ENCODE data around the gene ECSIT. TPM values are rescaled to one million over a fixed set of nuclear protein-coding genes. Genes with fewer than 3 reads are reported as not detected.
"Not testable (repeated sequence)": the region's sequence is repeated elsewhere in the genome, so short reads cannot be mapped to it uniquely, and the experiment has no call there.

ECSIT gene
- polyA plus RNA-seq, 4 donors: 39.9 to 106 (median 86.9) TPM

DNA sequence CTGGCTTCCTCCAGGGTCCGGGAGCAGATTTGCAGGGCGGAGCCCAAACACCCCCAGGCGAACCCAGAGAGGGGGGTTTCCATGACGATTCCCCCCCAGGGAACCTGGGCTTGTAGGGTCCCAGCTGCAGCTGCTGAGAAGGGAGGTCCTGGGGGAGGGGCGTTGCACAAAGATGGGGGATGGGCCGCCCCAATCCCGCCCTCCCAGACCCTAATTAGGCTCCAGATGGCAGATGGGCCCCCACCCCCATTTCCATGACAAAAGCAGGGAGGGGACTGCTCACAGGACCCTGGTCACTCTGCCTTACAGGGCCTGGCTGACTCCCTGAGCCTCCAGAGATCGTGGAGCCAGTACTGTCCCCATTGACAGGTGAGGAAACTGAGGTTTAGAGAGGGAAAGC, 63.3 kb downstream of the ECSIT start:
- H3K36me3 ChIP-seq (ENCODE audit: control insufficient read depth in 3 of 3, insufficient read depth in 2 of 3, low read depth in 1 of 3, low read length in 3 of 3): no peaks in the 10 kb centered on the region
- H3K27ac ChIP-seq (ENCODE audit: low read depth in 1 of 3, low read length in 2 of 3): no peak overlapping the region
- no peak overlapping the region for H3K4me3 ChIP-seq (ENCODE audit: low read depth in 1 of 3, low read length in 3 of 3)
- no peak for FAIRE-seq
- no peaks in the 10 kb centered on the region for H3K4me1 ChIP-seq (ENCODE audit: control insufficient read depth in 3 of 3, insufficient read depth in 2 of 3, low read depth in 1 of 3, low read length in 2 of 3)
- WGBS, 3 donors: 37 to 50% (median 44%) methylated on average over 6 to 8 of the region's 8 CpGs
- H3K9me3 ChIP-seq (ENCODE audit: control insufficient read depth in 2 of 2, insufficient read depth in 1 of 2, low read depth in 1 of 2, low read length in 1 of 2): no peaks in the 10 kb centered on the region
- H3K27me3 ChIP-seq (ENCODE audit: control insufficient read depth in 3 of 3, insufficient read depth in 3 of 3, low read length in 3 of 3): no peaks in the 10 kb centered on the region
- no peak for DNase-seq

DNA sequence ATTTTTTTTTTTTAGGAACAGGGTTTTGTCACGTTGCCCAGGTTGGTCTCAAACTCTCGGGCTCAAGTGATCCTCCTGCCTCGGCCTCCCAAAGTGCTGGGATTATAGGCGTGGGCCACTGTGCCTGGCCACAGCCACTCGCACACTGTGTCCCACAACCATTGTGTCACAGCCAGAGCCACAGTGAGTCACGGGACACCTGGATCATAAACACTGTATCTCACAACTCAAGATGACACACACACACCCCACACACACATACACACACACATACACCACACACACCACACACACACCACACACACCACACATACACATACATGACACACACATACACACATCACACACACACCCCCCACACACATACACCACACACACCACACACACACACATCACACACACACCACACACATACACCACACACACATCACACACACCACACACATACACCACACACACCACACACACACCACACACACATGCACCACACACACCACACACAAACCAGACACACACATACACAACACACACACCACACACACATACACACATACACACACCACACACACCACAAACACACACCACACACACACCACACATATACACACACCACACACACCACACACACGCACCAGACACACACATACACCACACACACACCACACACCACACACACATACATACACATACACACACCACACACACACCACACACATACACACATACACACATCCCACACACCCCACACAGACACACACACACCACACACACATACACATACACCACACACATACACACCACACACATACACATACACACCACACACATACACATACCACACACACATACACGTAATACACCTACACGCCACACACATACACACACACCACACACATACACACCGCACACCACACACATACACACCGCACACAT, 64.3 kb downstream of the ECSIT start:
- Histone ChIP-seq H3K4me1 (ENCODE audit: control insufficient read depth in 3 of 3, insufficient read depth in 2 of 3, low read depth in 1 of 3, low read length in 2 of 3) (no peaks in the 10 kb centered on the region), H3K9me3 (ENCODE audit: control insufficient read depth in 2 of 2, insufficient read depth in 1 of 2, low read depth in 1 of 2, low read length in 1 of 2) (no peaks in the 10 kb centered on the region), H3K4me3 (ENCODE audit: low read depth in 1 of 3, low read length in 3 of 3) (no peak overlapping the region), H3K27me3 (ENCODE audit: control insufficient read depth in 3 of 3, insufficient read depth in 3 of 3, low read length in 3 of 3) (no peaks in the 10 kb centered on the region), H3K27ac (ENCODE audit: low read depth in 1 of 3, low read length in 2 of 3) (no peak overlapping the region), H3K36me3 (ENCODE audit: control insufficient read depth in 3 of 3, insufficient read depth in 2 of 3, low read depth in 1 of 3, low read length in 3 of 3) (no peaks in the 10 kb centered on the region)
- FAIRE-seq (no peak), DNase-seq (no peak)
- 67 to 80% (median 72%) methylated on average over 11 of the region's 11 CpGs for WGBS, 3 donors

DNA sequence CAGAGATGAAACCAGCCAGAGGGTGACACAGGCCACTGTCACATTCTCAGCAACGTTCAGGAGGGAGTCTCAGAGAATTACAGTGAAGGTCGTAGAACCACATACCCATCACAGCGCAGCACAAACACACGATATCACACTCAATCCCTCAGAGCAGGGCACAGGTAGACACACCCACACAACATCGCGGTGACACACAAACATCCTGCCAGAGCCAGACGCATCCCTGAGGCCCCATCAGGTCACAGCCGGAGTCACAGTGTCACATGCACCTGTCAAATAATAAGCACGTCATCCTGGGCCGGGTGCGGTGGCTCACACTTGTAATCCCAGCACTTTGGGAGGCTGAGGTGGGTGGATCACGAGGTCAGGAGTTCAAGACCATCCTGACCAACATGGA, 65.5 kb downstream of the ECSIT start:
- peaks cover 0 to 2% (median 0%) of the 10 kb centered on the region in 3 donors for H3K27me3 ChIP-seq (ENCODE audit: control insufficient read depth in 3 of 3, insufficient read depth in 3 of 3, low read length in 3 of 3)
- H3K9me3 ChIP-seq (ENCODE audit: control insufficient read depth in 2 of 2, insufficient read depth in 1 of 2, low read depth in 1 of 2, low read length in 1 of 2): no peaks in the 10 kb centered on the region
- DNase-seq: no peak
- no peak overlapping the region for H3K4me3 ChIP-seq (ENCODE audit: low read depth in 1 of 3, low read length in 3 of 3)
- FAIRE-seq: no peak
- H3K36me3 ChIP-seq (ENCODE audit: control insufficient read depth in 3 of 3, insufficient read depth in 2 of 3, low read depth in 1 of 3, low read length in 3 of 3): no peaks in the 10 kb centered on the region
- no peak overlapping the region for H3K27ac ChIP-seq (ENCODE audit: low read depth in 1 of 3, low read length in 2 of 3)
- H3K4me1 ChIP-seq (ENCODE audit: control insufficient read depth in 3 of 3, insufficient read depth in 2 of 3, low read depth in 1 of 3, low read length in 2 of 3): no peaks in the 10 kb centered on the region
- WGBS, 3 donors: 34 to 64% (median 47%) methylated on average over 12 of the region's 12 CpGs

DNA sequence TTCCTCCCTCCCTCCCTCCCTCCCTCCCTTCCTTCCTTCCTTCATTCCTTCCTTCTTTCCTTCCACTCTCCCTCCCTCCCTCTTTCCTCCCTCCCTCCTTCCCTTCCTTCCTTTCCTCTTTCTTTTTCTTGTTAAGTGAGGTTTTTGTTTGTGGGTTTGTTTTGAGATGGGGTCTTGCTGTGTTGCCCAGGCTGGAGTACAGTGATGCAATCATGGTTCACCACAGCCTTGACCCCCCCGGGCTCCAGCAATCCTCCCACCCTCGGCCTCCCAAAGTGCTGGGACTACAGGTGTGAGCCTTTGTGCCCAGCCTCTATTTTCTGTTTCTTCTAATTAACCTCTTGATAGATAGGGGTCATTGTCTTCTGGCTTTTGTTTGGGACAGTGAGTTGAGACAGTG, 67.5 kb downstream of the ECSIT start:
- DNase-seq (no peak), FAIRE-seq (no peak)
- Histone ChIP-seq H3K36me3 (ENCODE audit: control insufficient read depth in 3 of 3, insufficient read depth in 2 of 3, low read depth in 1 of 3, low read length in 3 of 3) (no peaks in the 10 kb centered on the region), H3K27ac (ENCODE audit: low read depth in 1 of 3, low read length in 2 of 3) (no peak overlapping the region), H3K27me3 (ENCODE audit: control insufficient read depth in 3 of 3, insufficient read depth in 3 of 3, low read length in 3 of 3) (peaks cover 0 to 10% (median 0%) of the 10 kb centered on the region in 3 donors), H3K9me3 (ENCODE audit: control insufficient read depth in 2 of 2, insufficient read depth in 1 of 2, low read depth in 1 of 2, low read length in 1 of 2) (no peaks in the 10 kb centered on the region), H3K4me1 (ENCODE audit: control insufficient read depth in 3 of 3, insufficient read depth in 2 of 3, low read depth in 1 of 3, low read length in 2 of 3) (no peaks in the 10 kb centered on the region), H3K4me3 (ENCODE audit: low read depth in 1 of 3, low read length in 3 of 3) (no peak overlapping the region)
- 47 to 70% (median 52%) methylated on average over 2 of the region's 2 CpGs for WGBS, 3 donors

DNA sequence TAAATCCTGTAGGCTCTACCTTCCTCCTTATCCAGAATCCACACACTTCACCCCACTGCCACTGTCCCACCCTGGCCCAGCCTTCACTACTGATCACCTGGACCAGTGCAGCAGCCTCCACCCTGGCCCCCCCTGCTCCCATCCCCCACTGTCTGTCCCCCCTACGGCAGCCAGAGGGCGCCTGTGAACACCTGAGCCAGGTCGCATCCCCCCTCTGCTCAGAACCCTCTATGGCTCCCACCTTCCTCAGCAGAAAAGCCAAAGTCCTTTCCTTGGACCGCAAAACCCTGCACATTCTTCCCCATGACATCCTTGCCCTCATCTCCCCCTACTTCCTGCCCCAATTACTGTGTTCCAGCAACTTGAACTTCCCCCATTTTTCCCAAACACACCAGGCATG, 68.7 kb downstream of the ECSIT start:
- WGBS, 3 donors: 28 to 49% (median 46%) methylated on average over 3 to 4 of the region's 4 CpGs
- Histone ChIP-seq H3K27ac (ENCODE audit: low read depth in 1 of 3, low read length in 2 of 3) (no peak overlapping the region), H3K27me3 (ENCODE audit: control insufficient read depth in 3 of 3, insufficient read depth in 3 of 3, low read length in 3 of 3) (peaks cover 0 to 10% (median 0%) of the 10 kb centered on the region in 3 donors), H3K36me3 (ENCODE audit: control insufficient read depth in 3 of 3, insufficient read depth in 2 of 3, low read depth in 1 of 3, low read length in 3 of 3) (no peaks in the 10 kb centered on the region), H3K4me3 (ENCODE audit: low read depth in 1 of 3, low read length in 3 of 3) (no peak overlapping the region), H3K4me1 (ENCODE audit: control insufficient read depth in 3 of 3, insufficient read depth in 2 of 3, low read depth in 1 of 3, low read length in 2 of 3) (no peaks in the 10 kb centered on the region), H3K9me3 (ENCODE audit: control insufficient read depth in 2 of 2, insufficient read depth in 1 of 2, low read depth in 1 of 2, low read length in 1 of 2) (no peaks in the 10 kb centered on the region)
- DNase-seq (no peak), FAIRE-seq (no peak)

DNA sequence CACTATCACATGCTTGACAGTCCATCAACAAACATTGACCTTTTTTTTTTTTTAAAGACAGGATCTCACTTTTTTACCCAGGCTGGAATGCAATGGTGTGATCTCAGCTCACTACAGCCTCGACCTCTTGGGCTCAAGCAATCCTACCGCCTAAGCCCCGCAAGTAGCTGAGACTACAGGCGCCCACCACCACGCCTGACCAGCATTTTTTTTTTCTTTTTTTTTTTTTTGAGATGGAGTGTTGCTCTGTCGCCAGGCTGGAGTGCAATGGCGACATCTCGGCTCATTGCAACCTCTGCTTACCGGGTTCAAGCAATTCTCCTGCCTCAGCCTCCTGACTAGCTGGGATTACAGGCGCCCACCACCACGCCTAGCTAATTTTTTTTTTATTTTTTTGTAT, 70.0 kb downstream of the ECSIT start:
- peaks cover 0 to 12% (median 0%) of the 10 kb centered on the region in 3 donors for H3K27me3 ChIP-seq (ENCODE audit: control insufficient read depth in 3 of 3, insufficient read depth in 3 of 3, low read length in 3 of 3)
- not testable (repeated sequence) for H3K36me3 ChIP-seq (ENCODE audit: control insufficient read depth in 3 of 3, insufficient read depth in 2 of 3, low read depth in 1 of 3, low read length in 3 of 3); DNase-seq; H3K9me3 ChIP-seq (ENCODE audit: control insufficient read depth in 2 of 2, insufficient read depth in 1 of 2, low read depth in 1 of 2, low read length in 1 of 2); H3K4me1 ChIP-seq (ENCODE audit: control insufficient read depth in 3 of 3, insufficient read depth in 2 of 3, low read depth in 1 of 3, low read length in 2 of 3); FAIRE-seq; H3K27ac ChIP-seq (ENCODE audit: low read depth in 1 of 3, low read length in 2 of 3); H3K4me3 ChIP-seq (ENCODE audit: low read depth in 1 of 3, low read length in 3 of 3)
- WGBS, 3 donors: 69 to 83% (median 74%) methylated on average over 11 of the region's 11 CpGs

DNA sequence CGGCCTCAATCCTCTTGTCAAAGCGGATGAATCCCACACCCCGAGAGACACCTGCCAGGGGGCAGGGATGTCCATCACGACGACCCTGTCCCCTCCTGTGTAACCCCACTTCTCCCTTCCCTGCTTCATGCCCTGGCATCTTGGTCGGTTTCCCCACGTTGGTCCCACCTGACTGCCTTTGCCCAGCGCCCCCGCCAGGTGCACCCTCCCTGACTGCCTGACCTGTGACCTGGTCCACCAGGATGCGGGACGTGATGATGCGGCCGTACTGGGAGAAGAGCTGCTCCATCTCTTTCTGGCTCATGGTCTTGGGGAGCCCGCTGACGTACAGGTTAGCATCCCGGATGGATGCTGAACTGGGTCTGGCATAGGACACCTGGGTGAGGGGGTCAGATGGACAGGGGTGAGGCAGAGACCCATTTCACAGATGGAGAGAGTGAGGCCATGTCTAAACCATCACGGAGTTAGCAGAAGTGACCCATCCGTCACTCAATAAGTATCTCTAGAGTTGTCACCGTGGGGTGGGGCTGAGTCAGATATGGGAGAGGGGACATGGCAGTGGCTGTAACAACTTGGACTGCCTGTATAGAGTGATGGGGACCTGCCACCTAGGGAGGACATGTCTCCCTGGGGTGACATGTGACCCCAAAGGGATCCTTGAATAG, 70.6 kb downstream of the ECSIT start:
- no peak overlapping the region for H3K4me3 ChIP-seq (ENCODE audit: low read depth in 1 of 3, low read length in 3 of 3)
- H3K9me3 ChIP-seq (ENCODE audit: control insufficient read depth in 2 of 2, insufficient read depth in 1 of 2, low read depth in 1 of 2, low read length in 1 of 2): no peaks in the 10 kb centered on the region
- 79 to 85% (median 81%) methylated on average over 19 of the region's 19 CpGs for WGBS, 3 donors
- no peak overlapping the region for H3K27ac ChIP-seq (ENCODE audit: low read depth in 1 of 3, low read length in 2 of 3)
- H3K27me3 ChIP-seq (ENCODE audit: control insufficient read depth in 3 of 3, insufficient read depth in 3 of 3, low read length in 3 of 3): peaks cover 0 to 13% (median 0%) of the 10 kb centered on the region in 3 donors
- no peaks in the 10 kb centered on the region for H3K36me3 ChIP-seq (ENCODE audit: control insufficient read depth in 3 of 3, insufficient read depth in 2 of 3, low read depth in 1 of 3, low read length in 3 of 3)
- no peaks in the 10 kb centered on the region for H3K4me1 ChIP-seq (ENCODE audit: control insufficient read depth in 3 of 3, insufficient read depth in 2 of 3, low read depth in 1 of 3, low read length in 2 of 3)
- no peak for DNase-seq
- FAIRE-seq: no peak

DNA sequence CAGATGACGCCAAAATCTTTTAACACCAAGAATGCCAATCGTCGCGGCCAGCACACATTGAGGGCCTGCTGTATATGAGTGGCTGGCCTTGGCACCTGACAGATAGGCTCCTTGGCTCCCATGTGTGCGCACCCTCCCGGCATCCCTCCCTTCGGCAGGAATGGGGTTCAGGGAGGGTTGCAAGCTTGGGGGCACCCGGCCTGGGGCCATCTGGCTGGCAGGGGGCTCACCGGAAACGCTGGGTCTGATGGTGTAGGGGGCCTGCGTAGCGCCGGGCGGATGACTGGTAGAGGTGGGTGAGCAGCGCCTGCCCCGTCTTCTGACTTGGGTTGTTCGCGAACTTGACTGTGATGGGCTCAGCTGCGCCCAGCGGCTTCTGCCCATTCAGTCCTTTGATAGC, 71.1 kb downstream of the ECSIT start:
- 81 to 91% (median 83%) methylated on average over 20 of the region's 20 CpGs for WGBS, 3 donors
- Histone ChIP-seq H3K9me3 (ENCODE audit: control insufficient read depth in 2 of 2, insufficient read depth in 1 of 2, low read depth in 1 of 2, low read length in 1 of 2) (no peaks in the 10 kb centered on the region), H3K4me1 (ENCODE audit: control insufficient read depth in 3 of 3, insufficient read depth in 2 of 3, low read depth in 1 of 3, low read length in 2 of 3) (no peaks in the 10 kb centered on the region), H3K4me3 (ENCODE audit: low read depth in 1 of 3, low read length in 3 of 3) (no peak overlapping the region), H3K36me3 (ENCODE audit: control insufficient read depth in 3 of 3, insufficient read depth in 2 of 3, low read depth in 1 of 3, low read length in 3 of 3) (no peaks in the 10 kb centered on the region), H3K27ac (ENCODE audit: low read depth in 1 of 3, low read length in 2 of 3) (no peak overlapping the region), H3K27me3 (ENCODE audit: control insufficient read depth in 3 of 3, insufficient read depth in 3 of 3, low read length in 3 of 3) (peaks cover 0 to 13% (median 0%) of the 10 kb centered on the region in 3 donors)
- FAIRE-seq (no peak), DNase-seq (no peak)
